ENCODE measurements around the gene FCN3.

FCN3 gene

DNA sequence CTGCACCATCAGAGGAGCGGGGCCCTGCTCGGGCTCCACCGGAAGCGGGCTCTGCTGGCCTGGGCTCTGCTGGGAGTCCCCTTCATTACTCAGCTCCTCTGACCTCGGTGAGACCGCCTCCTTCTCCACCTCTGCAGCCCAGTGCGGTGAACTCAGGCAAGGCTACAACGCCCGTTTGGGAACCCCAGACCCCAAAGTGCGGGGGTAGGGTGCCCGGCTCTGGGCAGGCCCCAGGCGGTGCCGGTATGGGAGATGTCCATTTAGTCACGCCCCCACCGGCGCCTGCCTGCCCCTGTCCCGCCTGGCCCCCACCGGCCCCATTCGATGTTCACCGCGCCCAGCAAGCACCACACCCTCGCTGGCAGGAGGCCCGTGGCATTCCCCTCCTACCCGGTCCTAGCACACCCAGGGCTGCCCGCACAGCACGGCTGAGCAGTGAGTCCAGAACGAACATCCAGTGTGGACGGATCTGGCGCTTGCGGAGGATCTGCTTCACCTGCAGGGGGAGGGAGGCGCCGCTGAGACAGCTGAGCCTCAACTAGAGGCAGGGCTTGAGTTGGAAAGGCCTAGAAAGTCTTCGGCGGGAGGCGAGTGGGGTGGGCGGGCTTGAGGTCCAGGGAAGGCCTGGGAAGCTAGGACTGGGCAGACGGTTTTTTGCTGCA lies 17.9 kb downstream of the FCN3 start:
- DNase-seq: no peak

DNA sequence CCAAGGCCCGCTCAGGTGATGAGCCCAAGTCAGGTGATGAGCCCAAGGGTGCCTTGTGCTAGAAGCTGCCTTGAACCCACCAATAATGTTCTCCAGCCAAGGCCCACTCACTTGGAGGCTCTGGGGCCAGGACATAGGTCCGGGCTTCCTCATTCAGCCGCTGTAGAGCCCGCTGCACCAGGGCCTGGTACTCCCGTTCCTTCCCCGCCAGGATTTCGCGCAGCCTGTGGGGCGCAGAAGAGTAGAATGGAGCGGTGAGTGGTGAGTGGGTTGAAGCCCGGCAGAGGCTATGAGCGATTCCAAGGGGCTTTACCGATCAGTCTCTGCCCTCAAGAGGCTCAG lies 18.4 kb downstream of the FCN3 start:
- no peak for DNase-seq

DNA sequence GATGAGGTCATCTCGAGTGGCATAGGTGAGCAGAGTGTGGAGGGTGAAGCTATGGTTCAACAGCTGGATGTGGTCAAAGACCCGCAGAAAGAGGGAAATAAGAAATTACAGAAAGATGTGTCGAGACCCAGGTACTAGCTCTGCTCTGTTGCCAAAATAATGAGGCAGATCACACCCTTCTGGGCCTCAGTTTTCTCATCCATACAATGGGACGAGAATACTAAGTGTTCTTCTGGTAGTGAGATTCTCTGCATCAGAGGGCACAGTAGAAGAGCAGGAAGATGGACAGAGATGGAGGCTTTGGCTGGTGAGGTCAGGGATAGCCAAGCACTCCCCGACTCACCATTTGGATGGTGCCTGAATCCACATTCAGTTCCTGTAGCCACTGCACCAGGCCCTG lies 18.9 kb downstream of the FCN3 start:
- no peak for DNase-seq

DNA sequence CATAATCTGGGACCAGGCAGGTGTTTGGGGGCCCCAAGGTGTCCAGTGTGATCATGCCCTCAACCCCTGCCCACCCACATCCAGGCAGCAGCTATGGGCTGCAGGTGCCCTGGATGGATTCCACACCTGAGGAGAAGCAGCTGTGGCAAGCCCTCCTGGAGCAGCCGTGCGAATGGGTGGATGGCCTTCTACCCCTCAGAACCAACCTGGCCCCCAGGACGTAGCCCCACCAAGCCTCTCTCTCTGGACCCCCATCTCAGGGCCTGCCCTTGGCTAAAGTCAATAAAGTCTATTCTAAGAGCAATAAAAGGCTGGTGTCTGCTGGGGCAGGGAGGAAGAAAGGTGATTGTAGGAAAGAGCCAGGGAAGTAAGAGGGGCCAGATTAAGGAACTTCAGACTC lies 21.0 kb downstream of the FCN3 start:
- no peak for DNase-seq

DNA sequence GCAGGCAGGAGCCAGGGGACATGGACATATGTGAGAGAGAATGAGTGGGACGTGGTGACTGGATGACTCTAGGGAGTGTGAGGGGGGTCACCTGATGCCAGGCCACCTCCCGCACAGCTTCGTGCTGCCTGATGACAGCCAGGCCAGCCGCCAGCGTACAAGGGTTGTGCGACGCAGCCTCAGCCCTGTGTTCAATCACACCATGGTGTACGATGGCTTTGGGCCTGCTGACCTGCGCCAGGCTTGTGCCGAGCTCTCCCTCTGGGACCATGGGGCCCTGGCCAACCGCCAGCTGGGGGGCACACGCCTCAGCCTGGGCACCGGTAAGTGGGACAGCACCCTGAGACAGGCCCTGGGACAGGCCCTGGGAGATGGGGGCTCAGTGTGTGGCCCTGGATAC lies 21.5 kb downstream of the FCN3 start:
- DNase-seq: no peak

DNA sequence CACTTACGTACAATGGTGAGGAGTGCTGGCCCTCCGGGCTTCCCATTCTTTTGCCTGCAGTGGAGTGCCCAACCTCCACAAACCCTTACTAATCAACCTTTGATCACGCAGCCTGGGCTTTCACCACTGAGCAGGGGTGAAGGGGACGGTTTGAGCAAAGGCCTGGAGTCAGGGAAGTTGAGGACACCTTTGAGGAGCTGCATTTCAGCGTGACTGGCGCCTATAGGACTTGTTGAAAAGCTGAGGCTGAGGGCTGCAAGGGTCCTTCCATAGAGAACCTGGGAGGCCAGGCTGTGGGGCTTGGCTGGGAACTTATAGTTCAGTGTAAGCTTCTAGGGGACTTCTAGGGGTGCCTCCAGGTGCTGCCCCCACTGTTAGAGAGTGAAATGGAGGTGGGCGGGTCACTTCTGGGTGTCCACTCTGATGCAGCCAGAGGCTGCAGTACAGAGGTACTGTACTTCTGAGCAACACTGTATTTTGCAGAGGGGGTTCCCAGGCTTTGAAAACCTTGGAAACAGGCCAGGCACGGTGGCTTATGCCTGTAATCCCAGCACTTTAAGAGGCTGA lies 23.0 kb downstream of the FCN3 start:
- no peak for DNase-seq

DNA sequence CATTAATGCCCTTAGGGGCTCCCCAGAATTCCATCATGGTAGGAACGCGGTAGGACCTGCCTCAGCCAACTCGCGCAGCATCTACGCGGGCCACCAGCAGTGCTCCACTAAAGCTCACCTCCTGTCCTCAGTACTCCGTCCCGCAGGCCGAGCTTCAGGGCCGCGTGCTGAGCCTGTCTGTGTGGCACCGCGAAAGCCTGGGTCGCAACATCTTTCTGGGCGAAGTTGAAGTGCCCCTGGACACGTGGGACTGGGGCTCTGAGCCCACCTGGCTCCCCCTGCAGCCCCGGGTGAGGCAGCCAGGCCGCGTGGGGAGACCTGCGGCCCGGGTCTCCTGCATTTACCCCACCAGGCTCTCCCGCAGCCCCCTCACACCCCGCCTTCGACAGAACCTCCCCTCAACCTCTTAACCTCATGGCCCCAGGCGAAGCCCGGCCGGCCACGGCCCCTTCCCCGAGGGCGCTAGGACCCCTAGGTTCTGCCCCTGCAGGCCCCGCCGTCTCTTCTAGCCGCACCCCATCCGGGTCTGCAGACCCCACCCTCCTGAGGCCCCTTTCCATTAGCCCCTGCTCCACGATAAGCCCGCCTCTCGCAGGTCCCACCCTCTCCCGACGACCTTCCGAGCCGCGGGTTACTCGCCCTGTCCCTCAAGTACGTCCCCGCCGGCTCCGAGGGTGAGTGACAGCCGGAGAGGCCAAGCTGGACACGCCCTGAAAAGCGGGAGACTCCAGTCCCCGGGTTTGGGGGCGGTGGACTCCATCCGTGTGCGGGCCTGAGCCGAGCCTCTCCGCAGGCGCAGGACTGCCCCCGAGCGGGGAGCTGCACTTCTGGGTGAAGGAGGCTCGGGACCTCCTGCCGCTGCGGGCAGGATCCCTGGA lies 23.7 kb downstream of the FCN3 start:
- no peak for DNase-seq

DNA sequence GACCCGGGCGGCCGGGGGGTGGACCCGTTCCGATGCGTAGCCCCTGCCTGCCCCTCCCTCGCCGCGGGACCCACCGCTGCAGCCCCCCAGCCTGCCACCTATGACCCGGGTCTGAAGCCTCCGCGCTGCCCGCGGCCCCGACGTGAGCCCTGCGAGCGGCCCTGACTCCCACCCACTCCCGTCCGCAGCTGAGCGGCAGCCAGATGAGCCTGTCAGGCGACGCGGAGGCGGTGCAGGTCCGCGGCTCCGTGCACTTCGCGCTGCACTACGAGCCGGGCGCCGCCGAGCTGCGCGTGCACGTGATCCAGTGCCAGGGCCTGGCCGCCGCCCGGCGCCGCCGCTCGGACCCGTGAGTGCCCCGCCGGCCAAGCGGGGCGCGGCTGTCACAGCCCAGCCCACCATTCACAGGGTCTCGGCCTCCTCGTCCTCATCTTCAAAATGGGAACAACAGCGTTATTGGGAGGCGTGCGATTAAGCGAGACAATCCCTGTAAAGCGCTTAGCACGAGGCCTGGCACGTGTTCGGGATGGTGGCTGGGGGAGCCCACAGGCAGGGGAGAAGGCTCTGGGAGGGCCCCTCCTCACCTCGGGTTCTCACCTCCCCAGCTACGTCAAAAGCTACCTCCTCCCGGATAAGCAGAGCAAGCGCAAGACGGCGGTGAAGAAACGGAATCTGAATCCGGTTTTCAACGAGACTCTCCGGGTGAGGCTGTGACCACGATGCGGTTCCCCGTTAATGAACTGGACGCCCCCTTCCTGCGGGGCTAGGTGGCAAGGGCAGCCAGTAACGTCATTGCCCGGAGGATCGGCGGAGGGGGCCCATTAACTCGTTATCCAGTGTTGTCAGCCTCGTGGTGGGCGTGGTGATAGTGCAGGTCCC lies 24.6 kb downstream of the FCN3 start:
- peak; percentile 28 for DNase-seq

DNA sequence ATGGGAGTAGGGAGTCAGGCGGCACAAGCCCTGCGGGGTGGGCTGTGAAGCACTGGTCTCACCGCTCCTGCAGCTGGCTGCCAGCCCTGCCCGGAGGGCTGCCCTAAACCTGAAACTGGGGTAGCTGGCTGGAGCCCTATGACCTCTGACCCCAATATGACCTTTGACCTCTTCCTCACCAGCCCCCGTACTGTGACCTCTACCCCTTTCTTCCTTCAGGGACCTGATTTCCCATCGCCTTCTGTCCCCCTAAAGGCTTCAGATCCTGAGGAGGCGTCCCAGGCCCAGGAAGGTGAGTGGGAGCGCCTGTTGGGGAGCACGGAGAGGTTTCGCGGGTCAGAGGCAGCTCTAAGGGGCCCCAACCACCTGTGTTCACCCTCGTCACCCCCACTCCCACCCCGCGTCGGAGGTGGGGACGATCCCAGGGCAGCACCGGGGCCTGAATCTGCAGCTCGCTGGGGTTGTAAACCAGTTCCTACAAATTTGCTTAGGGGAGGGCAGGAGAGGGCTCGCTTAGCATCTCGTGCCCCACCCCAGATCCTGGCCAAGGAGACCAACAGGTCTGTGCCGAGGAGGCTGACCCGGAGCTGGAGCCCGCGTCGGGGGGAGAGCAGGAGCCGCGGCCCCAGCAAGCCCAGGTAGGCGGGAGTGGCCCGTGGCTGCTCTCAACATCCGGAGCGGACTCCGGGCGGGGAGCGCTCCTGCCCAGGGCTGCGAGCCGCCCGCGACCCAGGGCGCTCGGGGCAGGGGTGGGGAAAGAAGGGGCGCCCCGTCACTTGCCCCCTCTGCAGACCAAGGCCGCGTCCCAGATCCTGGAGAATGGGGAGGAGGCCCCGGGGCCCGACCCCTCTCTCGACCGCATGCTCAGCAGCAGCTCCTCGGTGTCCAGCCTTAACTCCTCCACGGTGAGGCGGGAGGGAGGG lies 25.5 kb downstream of the FCN3 start:
- DNase-seq: peak; percentile 52

DNA sequence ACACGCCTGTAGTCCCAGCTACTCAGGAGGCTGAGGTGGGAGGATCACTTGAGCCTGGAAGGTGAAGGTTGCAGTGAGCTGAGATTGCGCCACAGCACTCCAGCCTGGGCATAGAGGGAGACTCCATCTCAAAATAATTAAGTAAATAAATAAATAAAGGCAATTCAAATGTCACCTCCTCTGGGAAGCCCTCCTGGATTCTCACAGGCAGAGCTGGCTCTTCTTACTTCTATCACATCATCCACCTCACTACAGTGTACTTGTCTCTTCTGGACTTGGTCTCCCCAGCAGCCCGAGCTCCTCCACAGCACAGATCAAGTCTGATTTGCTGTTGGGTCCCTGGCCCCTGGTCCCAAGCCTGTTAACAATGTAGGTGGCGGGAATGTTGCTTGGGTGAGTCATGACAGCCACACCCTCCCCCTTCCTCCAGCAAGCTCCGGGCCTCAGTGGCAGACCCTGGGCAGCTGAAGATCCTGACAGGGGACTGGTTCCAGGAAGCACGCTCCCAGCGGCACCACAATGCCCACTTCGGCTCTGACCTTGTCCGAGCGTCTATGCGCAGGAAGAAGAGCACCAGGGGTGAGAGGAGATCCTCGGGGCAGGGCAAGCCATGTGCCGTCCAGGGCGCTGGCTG lies 27.5 kb downstream of the FCN3 start:
- DNase-seq: no peak

DNA sequence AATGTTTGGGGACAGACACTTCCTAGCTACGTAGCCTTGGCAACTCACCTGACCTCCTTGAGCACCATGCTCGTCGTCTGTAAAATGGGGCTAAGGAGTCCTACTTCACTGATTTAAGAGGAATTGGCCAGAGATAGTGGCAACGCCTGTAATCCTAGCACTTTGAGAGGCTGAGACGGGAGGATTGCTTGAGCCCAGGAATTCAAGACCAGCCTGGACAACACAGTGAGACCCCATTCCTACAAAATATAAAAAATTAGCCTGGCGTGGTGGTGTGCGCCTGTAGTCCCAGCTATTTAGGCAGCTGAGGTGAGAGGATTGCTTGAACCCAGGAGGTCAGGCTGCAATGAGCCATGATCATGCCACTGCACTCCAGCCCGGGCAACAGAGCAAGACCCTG lies 28.3 kb downstream of the FCN3 start:
- DNase-seq: no peak

DNA sequence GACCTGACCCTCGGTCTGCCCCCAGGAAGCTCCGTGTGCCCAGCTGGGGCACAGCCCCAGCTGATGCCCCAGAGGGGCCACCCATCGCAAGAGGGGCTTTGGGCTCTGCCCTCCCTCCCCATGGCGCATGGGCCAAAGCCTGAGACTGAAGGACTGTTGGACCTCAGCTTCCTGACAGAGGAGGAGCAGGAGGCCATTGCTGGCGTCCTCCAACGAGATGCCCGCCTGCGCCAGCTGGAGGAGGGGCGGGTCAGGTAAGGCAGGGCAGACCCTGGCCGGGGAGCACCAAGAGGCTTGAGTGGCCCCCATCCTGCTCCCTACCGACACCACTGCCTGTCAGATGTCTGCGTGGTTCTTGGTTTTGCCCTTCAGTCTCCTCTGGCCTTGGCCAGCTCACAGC lies 29.4 kb downstream of the FCN3 start:
- DNase-seq: no peak

DNA sequence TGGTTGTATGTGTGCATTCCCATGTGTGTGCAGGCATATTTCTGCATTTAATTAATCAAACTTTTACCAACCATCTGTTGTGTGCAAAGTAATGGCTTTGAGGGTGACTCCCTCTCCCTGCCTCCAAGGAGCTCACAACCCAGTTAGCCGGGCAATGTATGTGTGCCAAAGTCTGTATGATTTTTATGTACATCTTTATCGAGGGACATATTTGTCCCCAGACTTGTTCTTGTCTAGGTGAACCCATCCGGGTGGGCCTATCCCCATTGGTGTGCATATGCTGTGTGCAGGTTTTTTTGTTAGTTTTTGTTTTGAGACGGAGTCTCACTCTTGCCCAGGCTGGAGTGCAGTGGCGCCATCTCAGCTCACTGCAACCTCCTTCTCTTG lies 31.0 kb downstream of the FCN3 start:
- no peak for DNase-seq

DNA sequence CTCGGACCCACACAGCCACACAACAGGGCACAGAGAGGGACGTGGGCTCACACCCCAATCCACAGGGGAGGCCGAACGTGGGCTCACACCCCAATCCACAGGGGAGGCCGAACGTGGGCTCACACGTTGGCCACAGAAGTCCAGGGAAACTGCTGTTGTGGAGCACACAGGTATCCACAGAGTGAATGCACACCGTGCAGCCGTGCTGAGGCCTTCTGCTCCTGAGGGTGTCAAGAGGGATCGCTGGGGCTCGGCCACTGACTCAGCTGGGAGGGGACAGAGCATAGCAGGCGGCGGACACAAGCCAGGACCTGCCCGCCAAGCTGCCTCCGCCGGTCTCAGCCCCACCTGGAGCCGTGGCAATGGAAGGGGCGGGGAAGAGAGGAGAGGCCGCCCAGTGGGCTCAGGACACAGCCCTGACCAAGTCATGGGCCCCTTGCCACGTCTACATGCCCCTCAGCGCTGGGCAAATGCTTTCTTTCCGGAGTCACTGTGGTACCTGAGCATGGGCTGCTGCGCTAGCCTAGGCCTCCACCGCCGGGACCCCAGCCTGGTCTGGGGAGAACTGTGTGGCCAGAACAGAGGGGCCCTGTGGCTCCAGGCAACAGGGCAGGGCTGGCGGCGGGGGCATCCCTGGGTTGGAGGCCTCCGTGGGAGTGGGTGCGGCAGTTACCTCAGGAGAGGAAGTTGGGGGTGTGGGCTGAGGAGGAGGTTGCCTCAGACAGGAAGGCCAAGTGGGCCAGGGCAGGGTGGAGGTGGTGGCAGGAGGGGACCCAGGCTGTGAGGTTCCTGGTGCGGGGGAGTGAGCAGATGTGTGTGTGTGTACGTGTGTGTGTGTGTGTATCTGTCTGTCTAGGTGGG lies 31.6 kb downstream of the FCN3 start:
- peak; percentile 71 for DNase-seq

DNA sequence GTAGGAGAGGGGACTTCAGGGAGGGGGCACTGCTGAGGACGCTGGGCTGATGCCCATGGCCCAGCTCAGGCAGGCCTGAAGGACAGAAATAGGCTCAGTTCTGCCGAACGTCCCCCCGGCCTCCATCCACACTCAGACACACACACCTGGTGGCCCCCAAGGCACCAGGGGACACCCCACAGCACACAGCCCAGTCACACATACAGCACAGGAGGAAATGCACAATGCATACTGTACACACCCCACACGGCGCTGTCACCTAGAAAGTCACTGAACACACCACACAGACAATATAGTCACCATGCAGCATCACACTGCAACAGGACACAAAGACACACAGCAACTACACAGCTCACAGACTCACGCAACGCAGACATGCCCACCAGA lies 32.2 kb downstream of the FCN3 start:
- DNase-seq: peak; percentile 37

DNA sequence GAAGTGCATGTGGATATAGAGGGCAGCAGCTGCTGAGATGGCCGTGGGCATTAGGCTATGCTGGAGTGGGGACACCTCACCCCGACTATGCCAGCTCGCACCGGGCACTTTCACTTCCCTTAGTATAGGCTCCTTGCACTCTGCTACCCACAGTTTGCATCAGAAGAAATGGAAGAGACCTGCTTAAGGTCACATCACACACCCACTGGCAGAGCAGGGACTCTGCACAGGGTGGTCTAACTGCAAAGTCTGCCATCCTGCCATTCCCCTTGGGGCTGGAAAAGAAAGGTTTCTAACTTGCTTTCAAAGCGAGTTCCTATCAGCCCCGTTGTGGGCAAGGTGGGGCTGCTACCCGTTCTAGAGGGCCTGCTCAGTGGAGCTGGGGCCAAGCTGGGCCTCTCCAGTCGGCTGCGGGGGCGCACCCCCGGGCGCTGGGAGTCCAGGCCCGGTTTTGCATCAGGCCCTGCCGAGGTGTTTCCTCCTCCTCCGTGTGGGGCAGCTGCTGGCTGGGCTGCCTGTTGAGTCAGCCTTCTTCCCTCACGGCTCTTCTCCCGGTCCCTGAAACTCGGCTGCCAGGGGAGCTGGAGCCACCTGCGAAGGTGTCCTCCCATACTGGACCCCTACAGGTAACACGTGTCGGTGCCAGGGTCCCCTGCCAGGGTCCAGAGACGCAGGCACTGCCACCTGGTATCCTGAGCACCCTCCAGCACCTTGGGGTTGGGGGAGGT lies 32.9 kb downstream of the FCN3 start, which contains the start of gene SYTL1:
Gene SYTL1 (plus strand): TSS at position 498 of the 728 bp plus-strand sequence. CDS start 3,313 bp downstream, outside the sequence.
- DNase-seq: peak; percentile 75

DNA sequence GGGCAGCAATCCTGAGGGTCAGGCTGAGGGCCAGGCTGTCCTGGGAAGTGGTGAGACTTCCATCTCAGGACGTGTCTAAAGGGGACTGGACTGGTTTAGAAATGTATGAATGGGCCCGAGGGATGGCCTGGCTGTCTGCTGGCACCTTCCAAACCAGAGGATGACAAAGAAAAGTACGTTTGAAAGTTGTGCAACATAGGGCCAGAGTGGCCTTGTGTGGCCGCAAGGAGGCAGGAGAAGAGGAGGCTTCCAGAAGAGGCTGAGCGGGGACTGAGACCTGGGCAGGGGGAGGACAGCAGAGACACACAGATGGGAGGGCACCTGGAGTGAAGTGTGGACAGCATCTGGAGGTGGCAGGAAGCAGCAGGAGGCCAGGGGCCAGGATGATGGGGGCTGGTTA lies 35.4 kb downstream of the FCN3 start:
- no peak for DNase-seq

DNA sequence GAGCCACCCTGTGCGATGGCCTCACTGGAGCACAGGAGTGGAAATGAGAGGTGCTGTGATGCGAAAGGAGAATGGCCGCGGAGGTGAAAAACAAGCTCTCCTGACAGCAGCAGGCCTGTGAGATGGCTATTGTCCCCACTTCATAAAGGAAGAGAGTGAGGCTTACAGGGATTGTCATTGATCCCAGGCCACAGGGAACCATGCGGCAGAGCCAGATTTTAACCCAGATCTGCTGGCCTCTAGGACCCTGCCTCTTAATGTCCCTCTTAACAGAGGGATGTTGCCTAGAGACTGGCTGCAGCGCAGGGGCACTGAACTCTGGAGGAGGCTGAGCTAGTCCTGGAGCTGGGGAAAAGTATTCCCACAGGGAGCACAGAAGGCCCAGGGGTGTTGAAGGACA lies 35.9 kb downstream of the FCN3 start:
- DNase-seq: no peak

DNA sequence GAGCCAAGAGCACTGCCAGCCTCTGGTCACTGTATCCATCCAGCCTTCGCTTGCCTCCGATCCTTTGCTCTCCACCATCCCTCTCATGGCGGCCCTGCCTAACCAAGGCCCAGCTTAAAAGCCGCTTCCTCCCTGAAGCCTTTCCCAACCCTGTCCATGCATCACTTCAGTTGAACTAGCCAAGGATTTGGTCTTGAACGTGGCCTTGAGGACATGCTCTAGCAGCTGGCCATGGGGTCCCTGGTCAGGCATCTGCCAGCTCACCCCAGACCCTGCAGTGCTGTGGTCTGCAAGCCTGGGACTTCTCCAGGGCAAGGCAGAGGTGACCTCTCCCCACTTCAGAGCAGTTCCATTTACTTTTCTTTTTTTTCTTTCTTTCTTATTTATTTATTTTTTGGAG lies 37.9 kb downstream of the FCN3 start:
- DNase-seq: no peak
